H1 (cell line): ENCODE results near the gene LRWD1. TPM values are rescaled to one million over a fixed set of nuclear protein-coding genes. Genes with fewer than 3 reads are reported as not detected.

Source experiments
- CTCF ChIA-PET: fragments of 300-600 bp; sonication (Branson Sonifier 250); formaldehyde crosslinking; loops from one replicate; lab custom pipeline; 2021; ENCODE audit not compliant: partially characterized antibody; lab: Charles Lee
- POLR2A ChIA-PET: fragments of 300-600 bp; sonication (Branson Sonifier 250); formaldehyde crosslinking; loops from one replicate; lab custom pipeline; 2021; ENCODE audit warnings: inconsistent platforms; ENCODE audit not compliant: partially characterized antibody; lab: Charles Lee
- DNase-seq, 2 experiments: peaks; one replicate each; pipeline versions ENCODE4 v3.0.0 to v3.0.0-alpha.2; 2010 to 2022; ENCODE audit warnings: low spot score in 2 of 2, low read depth in 1 of 2, mixed read lengths in 1 of 2
- FAIRE-seq: peaks from 2 replicates; lab custom pipeline; 2011; peaks lifted over from hg19 to GRCh38; lab: Jason Lieb, UNC
- H2AFZ ChIP-seq: 2 replicates; pipeline ENCODE4 v1.8.1; 2012; ENCODE audit warnings: low read length, inconsistent platforms
- H2AK5ac ChIP-seq: 2 replicates; pipeline ENCODE4 v1.6.1; 2013; ENCODE audit warnings: low read depth, low read length
- H2BK120ac ChIP-seq: replicated peaks from 2 replicates; pipeline ENCODE3; 2013; ENCODE audit warnings: low read depth, low read length, inconsistent platforms
- H2BK12ac ChIP-seq: 2 replicates; pipeline ENCODE4 v1.6.1; 2013; ENCODE audit warnings: low read depth, low read length
- H2BK15ac ChIP-seq: 2 replicates; pipeline ENCODE4 v1.6.1; 2013; ENCODE audit warnings: low read length
- H2BK20ac ChIP-seq: 2 replicates; pipeline ENCODE4 v1.6.1; 2013; ENCODE audit warnings: low read length
- H2BK5ac ChIP-seq: 2 replicates; pipeline ENCODE4 v1.6.1; 2013; ENCODE audit warnings: low read depth, low read length
- H3K14ac ChIP-seq: 2 replicates; pipeline ENCODE4 v1.6.1; 2013; ENCODE audit warnings: inconsistent platforms; ENCODE audit not compliant: insufficient read length
- H3K18ac ChIP-seq: 2 replicates; pipeline ENCODE4 v1.6.1; 2013; ENCODE audit warnings: low read length; ENCODE audit errors: extremely low read depth
- H3K23ac ChIP-seq: 2 replicates; pipeline ENCODE4 v1.6.1; 2013; ENCODE audit warnings: inconsistent platforms; ENCODE audit not compliant: insufficient read length
- H3K23me2 ChIP-seq: 2 replicates; pipeline ENCODE4 v1.6.1; 2013; ENCODE audit warnings: low read depth, low read length
- H3K27ac ChIP-seq: 2 replicates; pipeline ENCODE4 v1.6.1; 2011; ENCODE audit warnings: low read depth, low read length, inconsistent platforms
- H3K27me3 ChIP-seq, 4 experiments: replicated peaks in 1 of 4; 1 replicate in 1 of 4; 2 replicates in 3 of 4; pipeline versions ENCODE4 v1.6.1 to v1.8.1; 2011 to 2013; ENCODE audit warnings: low read length in 3 of 4, mild to moderate bottlenecking in 3 of 4, inconsistent platforms in 2 of 4, mixed read lengths in 2 of 4, moderate library complexity in 1 of 4; ENCODE audit not compliant: control insufficient read depth in 3 of 4, insufficient read depth in 3 of 4; ENCODE audit errors: extremely low read depth in 1 of 4
- H3K36me3 ChIP-seq, 4 experiments: 2 replicates each; pipeline versions ENCODE4 v1.6.1 to v1.8.1; 2011 to 2013; ENCODE audit warnings: mild to moderate bottlenecking in 4 of 4, low read length in 3 of 4, moderate library complexity in 2 of 4, control low read depth in 1 of 4, inconsistent platforms in 1 of 4; ENCODE audit not compliant: insufficient read depth in 4 of 4, control insufficient read depth in 2 of 4
- H3K4ac ChIP-seq: replicated peaks from 2 replicates; pipeline ENCODE3; 2013; ENCODE audit warnings: low read length, low read depth, mixed read lengths, inconsistent platforms; ENCODE audit not compliant: insufficient read length
- H3K4me1 ChIP-seq, 4 experiments: replicated peaks in 1 of 4; 1 replicate in 1 of 4; 2 replicates in 3 of 4; pipeline versions ENCODE4 v1.6.1 to v1.8.1; 2011 to 2013; ENCODE audit warnings: low read length in 3 of 4, inconsistent platforms in 2 of 4, mixed read lengths in 1 of 4; ENCODE audit not compliant: insufficient read depth in 4 of 4, control insufficient read depth in 3 of 4
- H3K4me2 ChIP-seq, 2 experiments: 2 replicates each; pipeline versions ENCODE4 v1.6.1 to v1.8.1; 2011 to 2013; ENCODE audit warnings: low read depth in 2 of 2, low read length in 2 of 2, control low read depth in 1 of 2, inconsistent platforms in 1 of 2, mild to moderate bottlenecking in 1 of 2; ENCODE audit not compliant: insufficient read depth in 1 of 2
- H3K4me3 ChIP-seq, 4 experiments: fragments of 200-600, 300-600 bp in 1 of 4; sonication (generic), shearing (Covaris generic), sonication (Bioruptor Twin) in 1 of 4; 2 replicates each; pipeline versions ENCODE4 v1.5.1 to v1.8.1; 2011 to 2016; ENCODE audit warnings: low read length in 4 of 4, low read depth in 3 of 4, control low read depth in 2 of 4, inconsistent platforms in 2 of 4, mild to moderate bottlenecking in 2 of 4, mixed read lengths in 1 of 4, moderate library complexity in 1 of 4; ENCODE audit not compliant: insufficient read depth in 2 of 4; ENCODE audit errors: extremely low read depth in 1 of 4
- H3K56ac ChIP-seq: replicated peaks from 2 replicates; pipeline ENCODE3; 2013; ENCODE audit warnings: low read depth, mild to moderate bottlenecking, mixed read lengths, low read length, inconsistent platforms; ENCODE audit not compliant: insufficient read length
- H3K79me1 ChIP-seq: 2 replicates; pipeline ENCODE4 v1.6.1; 2013; ENCODE audit warnings: low read depth, low read length, control low read depth
- H3K79me2 ChIP-seq, 2 experiments: 2 replicates each; pipeline versions ENCODE4 v1.6.1 to v1.8.1; 2012 to 2013; ENCODE audit warnings: low read length in 2 of 2, mild to moderate bottlenecking in 2 of 2, inconsistent platforms in 1 of 2; ENCODE audit not compliant: insufficient read depth in 2 of 2, control insufficient read depth in 1 of 2
- H3K9ac ChIP-seq, 4 experiments: replicated peaks in 1 of 4; 1 replicate in 1 of 4; 2 replicates in 3 of 4; pipeline versions ENCODE4 v1.6.1 to v1.8.1; 2011 to 2013; ENCODE audit warnings: low read depth in 3 of 4, low read length in 3 of 4, control low read depth in 2 of 4, mild to moderate bottlenecking in 2 of 4, moderate library complexity in 2 of 4, inconsistent platforms in 1 of 4; ENCODE audit errors: extremely low read depth in 1 of 4
- H3K9me3 ChIP-seq, 2 experiments: 2 replicates each; pipeline versions ENCODE4 v1.6.1 to v1.8.1; 2012 to 2013; ENCODE audit warnings: mild to moderate bottlenecking in 2 of 2, moderate library complexity in 2 of 2, control low read depth in 1 of 2, inconsistent platforms in 1 of 2, low read depth in 1 of 2, low read length in 1 of 2, mixed read lengths in 1 of 2; ENCODE audit not compliant: insufficient read depth in 2 of 2
- H4K20me1 ChIP-seq, 2 experiments: replicated peaks in 1 of 2; 2 replicates each; pipeline versions ENCODE3 to v1.8.1; 2011 to 2013; ENCODE audit warnings: inconsistent platforms in 2 of 2, low read length in 2 of 2, mild to moderate bottlenecking in 1 of 2; ENCODE audit not compliant: insufficient read depth in 2 of 2, control insufficient read depth in 1 of 2
- H4K5ac ChIP-seq: 2 replicates; pipeline ENCODE4 v1.6.1; 2013; ENCODE audit warnings: low read length, low read depth, mixed read lengths, inconsistent platforms; ENCODE audit not compliant: insufficient read length
- H4K8ac ChIP-seq: 2 replicates; pipeline ENCODE4 v1.8.0; 2013; ENCODE audit warnings: mild to moderate bottlenecking, moderate library complexity, low read length, inconsistent platforms; ENCODE audit not compliant: insufficient read depth; ENCODE audit errors: extremely low read depth
- H4K91ac ChIP-seq: replicated peaks from 2 replicates; pipeline ENCODE3; 2013; ENCODE audit warnings: low read length, mixed read lengths, inconsistent platforms; ENCODE audit not compliant: insufficient read length
- CEBPB ChIP-seq: IDR thresholded peaks from 2 replicates; pipeline ENCODE4 v1.6.1; 2012; ENCODE audit warnings: low read depth, low read length
- EGR1 ChIP-seq: IDR thresholded peaks from 2 replicates; pipeline ENCODE4 v1.6.1; 2011; ENCODE audit warnings: low read depth, low read length, borderline replicate concordance
- HDAC2 ChIP-seq, 2 experiments: fragments of 300-600 bp in 1 of 2; sonication (generic) in 1 of 2; IDR thresholded peaks; 2 replicates each; pipeline ENCODE4 v1.6.1; 2011 to 2012; ENCODE audit warnings: low read depth in 2 of 2, low read length in 2 of 2, mild to moderate bottlenecking in 2 of 2, moderate library complexity in 2 of 2, borderline replicate concordance in 1 of 2, inconsistent platforms in 1 of 2
- JUND ChIP-seq: IDR thresholded peaks from 2 replicates; pipeline ENCODE4 v1.6.1; 2011; ENCODE audit warnings: mild to moderate bottlenecking, improper control_type of control experiment, low read length
- RNF2 ChIP-seq: fragments of 200-900, 300-1000 bp; sonication (generic); IDR thresholded peaks from 2 replicates; pipeline ENCODE4 v1.7.1; 2016; ENCODE audit warnings: borderline replicate concordance, low read depth, mild to moderate bottlenecking, antibody characterized with exemption, low read length; ENCODE audit not compliant: poor library complexity, severe bottlenecking; ENCODE audit errors: missing control alignments
- SP4 ChIP-seq: IDR thresholded peaks from 2 replicates; pipeline ENCODE4 v1.6.1; 2012; ENCODE audit warnings: low read length, inconsistent platforms
- ZNF274 ChIP-seq: IDR thresholded peaks from 2 replicates; pipeline ENCODE4 v1.7.0; 2012; ENCODE audit warnings: low read length, borderline replicate concordance; ENCODE audit errors: extremely low read depth
- WGBS, 2 experiments: shearing (Covaris generic) in 1 of 2; methylation state at CpG; one replicate each; pipeline versions ENCODE4 v1.1.6 to v1.1.7; 2013 to 2015; ENCODE audit warnings: low lambda C conversion rate in 2 of 2, mixed read lengths in 2 of 2, inconsistent platforms in 1 of 2, low coverage in 1 of 2, missing lambda C conversion rate in 1 of 2; ENCODE audit not compliant: insufficient replicate concordance in 2 of 2, insufficient coverage in 1 of 2, insufficient read length in 1 of 2; ENCODE audit errors: extremely low coverage in 1 of 2, missing lambda C conversion rate in 1 of 2; 5-methylcytosine and 5-hydroxymethylcytosine counted together
- polyA plus RNA-seq, 7 experiments: library from polyadenylated mRNA; depleted of rRNA in 3 of 7; stranded (reverse) in 5 of 7; unstranded in 2 of 7; fragments of >200 nt in 5 of 7; fragments of 200-250 nt in 2 of 7; gene quantifications; 1 replicate in 5 of 7; 2 replicates in 1 of 7; 4 replicates in 1 of 7; pipeline versions ENCODE4 v1.2.1 to v1.2.3, GENCODE V29; 2011 to 2013; ENCODE audit warnings: missing spikeins in 2 of 7, mixed read lengths in 2 of 7
- total RNA-seq: library from RNA; stranded (reverse); fragmentation: NEBNext Ultra II Directional; extraction: Animal tissue kit (Norgen Biotek cat#: 25700); gene quantifications from 2 replicates; pipeline ENCODE4 v1.2.1, GENCODE V29; 2021
- TF ChIP-seq, protein P1 (sequence below): IDR thresholded peaks from 2 replicates; pipeline ENCODE4 v1.6.1; 2012; ENCODE audit warnings: inconsistent platforms

The LRWD1 gene
- total and polyA plus RNA-seq, 2 of the 8 experiments (the other 6 are each of a cell fraction or from before 2014, with no cell fraction given), result 23.4 to 26.8 TPM

DNA sequence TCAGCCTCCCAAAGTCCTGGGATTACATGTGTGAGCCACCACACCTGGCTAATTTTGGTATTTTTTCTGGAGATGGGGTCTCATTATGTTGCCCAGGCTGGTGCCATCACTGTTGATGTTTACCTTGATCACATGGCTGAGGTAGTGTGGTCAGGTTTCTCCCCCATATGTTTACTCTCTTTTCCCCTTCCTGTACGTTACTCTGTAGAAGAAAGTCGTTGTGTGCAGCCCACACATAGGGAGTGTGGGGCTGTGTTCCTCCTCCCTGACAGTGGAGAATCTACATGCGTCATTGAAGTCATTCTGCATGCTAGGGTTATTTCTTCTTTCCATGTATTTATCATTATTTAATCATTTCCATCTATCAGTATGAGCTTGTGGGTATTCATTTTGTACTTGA lies 47.7 kb upstream of the LRWD1 start:
- H4K20me1 ChIP-seq, result peaks cover 0 to 14% of the 10 kb centered on the region in 2 experiments
- H3K23ac ChIP-seq, result no peak overlapping the region
- H3K4ac ChIP-seq, result no peak overlapping the region
- no peak overlapping the region for H3K14ac ChIP-seq
- POLR2A ChIA-PET, result interaction anchor here (1.0 to 1.1 kb wide), 2 partner anchors 11 to 47 kb away, joined by 3 read pairs; no protein-coding TSS in a partner anchor
- no peak overlapping the region for H3K9ac ChIP-seq
- no peak overlapping the region for H3K56ac ChIP-seq
- DNase-seq, result no peak
- H2AK5ac ChIP-seq, result no peak overlapping the region
- H3K36me3 ChIP-seq, result peaks cover 3 to 19% (median 7%) of the 10 kb centered on the region in 4 experiments; a peak in 7 of 8 replicates
- H2BK15ac ChIP-seq, result no peak overlapping the region
- no peak overlapping the region for H3K4me3 ChIP-seq
- H3K4me1 ChIP-seq, result no peaks in the 10 kb centered on the region
- H2BK5ac ChIP-seq, result no peak overlapping the region
- no peak overlapping the region for H4K5ac ChIP-seq
- no peaks in the 10 kb centered on the region for H3K9me3 ChIP-seq
- TF ChIP-seq HDAC2 (IDR thresholded peaks at IDR 0.05; ENCODE audit: borderline replicate concordance in 1 of 2, low read depth in 2 of 2, low read length in 2 of 2), result no peak
- TF ChIP-seq, protein P1, sequence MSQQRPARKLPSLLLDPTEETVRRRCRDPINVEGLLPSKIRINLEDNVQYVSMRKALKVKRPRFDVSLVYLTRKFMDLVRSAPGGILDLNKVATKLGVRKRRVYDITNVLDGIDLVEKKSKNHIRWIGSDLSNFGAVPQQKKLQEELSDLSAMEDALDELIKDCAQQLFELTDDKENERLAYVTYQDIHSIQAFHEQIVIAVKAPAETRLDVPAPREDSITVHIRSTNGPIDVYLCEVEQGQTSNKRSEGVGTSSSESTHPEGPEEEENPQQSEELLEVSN, result no peak
- no peak for TF ChIP-seq ZNF274
- TF ChIP-seq JUND, result no peak
- TF ChIP-seq EGR1, result no peak
- no peak for TF ChIP-seq RNF2
- no peak for TF ChIP-seq CEBPB
- TF ChIP-seq SP4, result no peak
- TF ChIP-seq, all 59 proteins: peak for 0
- Histone ChIP-seq H3K4me2 (no peak overlapping the region), H2BK12ac (no peak overlapping the region), H3K18ac (no peak overlapping the region), H2BK120ac (no peak overlapping the region), H3K79me2 (no peaks in the 10 kb centered on the region), H3K27ac (no peak overlapping the region), H3K79me1 (no peaks in the 10 kb centered on the region; the same call in 1 of the 2 replicates), H4K8ac (no peak overlapping the region), H2AFZ (no peak overlapping the region), H3K23me2 (no peaks in the 10 kb centered on the region), H2BK20ac (no peak overlapping the region), H3K27me3 (no peaks in the 10 kb centered on the region), H4K91ac (no peak overlapping the region)
- WGBS, 2 experiments, result 88% methylated on average over 3 of the region's 3 CpGs; no CpG with 5 or more reads in 1 of the 2 experiments
- no peak for FAIRE-seq
- CTCF ChIA-PET, result interaction anchor here (4.2 kb wide), 1 partner anchor 12 kb away, joined by 16 read pairs; no protein-coding TSS in a partner anchor
